GM21529 (cell line): Measurements from ENCODE around the gene PHLDA1.

ENCODE experiments used
- ATAC-seq: cut with Tn5 transposase; IDR thresholded peaks from one replicate; pipeline ENCODE4 v1.9.1; 2021; ENCODE audit not compliant: unreplicated experiment

PHLDA1 gene

GRCh38 chr12:76038176-76038575 lies 6.6 kb upstream of the PHLDA1 start:
- ATAC-seq: no peak

GRCh38 chr12:76037130-76038103 lies 5.8 kb upstream of the PHLDA1 start:
- ATAC-seq: peak; percentile 63

- ATAC-seq: no peak
Observed at GRCh38 chr12:76035045-76035444, 3.5 kb upstream of the PHLDA1 start.

- no peak for ATAC-seq
Observed at GRCh38 chr12:76033081-76034011, 1.8 kb upstream of the PHLDA1 start.

GRCh38 chr12:76032043-76032981 lies 736 bp upstream of the PHLDA1 start:
- peak; percentile 27 for ATAC-seq

- ATAC-seq: peak; percentile 4
Observed at GRCh38 chr12:76031081-76031413, 529 bp downstream of the PHLDA1 start.

- no peak for ATAC-seq
Observed at GRCh38 chr12:76030341-76031080, 1.1 kb downstream of the PHLDA1 start.

- no peak for ATAC-seq
Observed at GRCh38 chr12:76029982-76030340, 1.6 kb downstream of the PHLDA1 start.

- no peak for ATAC-seq
Observed at GRCh38 chr12:76028571-76029277, 2.9 kb downstream of the PHLDA1 start.

- no peak for ATAC-seq
Observed at GRCh38 chr12:76026643-76027063, 4.9 kb downstream of the PHLDA1 start.

GRCh38 chr12:76025601-76026575 lies 5.7 kb downstream of the PHLDA1 start:
- ATAC-seq: no peak

GRCh38 chr12:76024942-76025600 lies 6.5 kb downstream of the PHLDA1 start:
- no peak for ATAC-seq

GRCh38 chr12:76024102-76024781 lies 7.3 kb downstream of the PHLDA1 start:
- ATAC-seq: no peak

- ATAC-seq: no peak
Observed at GRCh38 chr12:76023069-76023690, 8.4 kb downstream of the PHLDA1 start.

- no peak for ATAC-seq
Observed at GRCh38 chr12:76022506-76022905, 9.1 kb downstream of the PHLDA1 start.
